Fibroblast of villous mesenchyme (primary cell): Measurements from ENCODE around the gene PHETA1. TPM values are rescaled to one million over a fixed set of nuclear protein-coding genes. Genes with fewer than 3 reads are reported as not detected.
"Not testable (repeated sequence)": the region's sequence is repeated elsewhere in the genome, so short reads cannot be mapped to it uniquely, and the experiment has no call there.

Experiments
- DNase-seq: peaks from one replicate; pipeline ENCODE4 v3.0.0-alpha.2; 2010; ENCODE audit warnings: low read depth
- H3K4me3 ChIP-seq: 2 replicates; pipeline ENCODE4 v1.5.1; 2011; ENCODE audit warnings: low read depth, mild to moderate bottlenecking, low read length
- total RNA-seq: library from RNA; depleted of rRNA; stranded (reverse); fragments of >200 nt; gene quantifications from 2 replicates; pipeline ENCODE4 v1.2.3, GENCODE V29; 2012
- TF ChIP-seq, protein P1 (sequence below): IDR thresholded peaks from 2 replicates; pipeline ENCODE4 v1.5.1; 2012; ENCODE audit warnings: low read depth, mild to moderate bottlenecking, low read length; ENCODE audit not compliant: insufficient read depth

Gene PHETA1
- total RNA-seq, 1 donor: 15.5 TPM

DNA sequence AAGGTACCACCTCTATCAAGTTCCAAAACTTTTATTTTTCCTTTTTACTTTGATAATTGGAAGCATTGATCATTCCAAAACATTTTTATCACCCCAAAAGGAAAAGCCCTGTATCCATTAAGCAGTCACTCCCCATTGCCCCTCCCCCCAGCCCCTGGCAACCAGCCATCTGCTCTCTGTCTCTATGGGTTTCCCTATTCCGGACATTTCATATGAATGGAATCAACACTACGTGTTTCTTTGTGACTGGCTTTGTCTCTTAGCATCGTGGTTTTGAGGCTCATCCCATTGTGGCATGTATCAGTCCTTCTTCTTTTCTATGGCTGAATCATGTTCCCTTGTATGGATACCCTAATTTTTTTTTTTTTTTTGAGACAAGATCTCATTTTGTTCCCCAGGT is 18.0 kb upstream of the PHETA1 start:
- H3K4me3 ChIP-seq: no peak overlapping the region
- TF ChIP-seq, protein P1, sequence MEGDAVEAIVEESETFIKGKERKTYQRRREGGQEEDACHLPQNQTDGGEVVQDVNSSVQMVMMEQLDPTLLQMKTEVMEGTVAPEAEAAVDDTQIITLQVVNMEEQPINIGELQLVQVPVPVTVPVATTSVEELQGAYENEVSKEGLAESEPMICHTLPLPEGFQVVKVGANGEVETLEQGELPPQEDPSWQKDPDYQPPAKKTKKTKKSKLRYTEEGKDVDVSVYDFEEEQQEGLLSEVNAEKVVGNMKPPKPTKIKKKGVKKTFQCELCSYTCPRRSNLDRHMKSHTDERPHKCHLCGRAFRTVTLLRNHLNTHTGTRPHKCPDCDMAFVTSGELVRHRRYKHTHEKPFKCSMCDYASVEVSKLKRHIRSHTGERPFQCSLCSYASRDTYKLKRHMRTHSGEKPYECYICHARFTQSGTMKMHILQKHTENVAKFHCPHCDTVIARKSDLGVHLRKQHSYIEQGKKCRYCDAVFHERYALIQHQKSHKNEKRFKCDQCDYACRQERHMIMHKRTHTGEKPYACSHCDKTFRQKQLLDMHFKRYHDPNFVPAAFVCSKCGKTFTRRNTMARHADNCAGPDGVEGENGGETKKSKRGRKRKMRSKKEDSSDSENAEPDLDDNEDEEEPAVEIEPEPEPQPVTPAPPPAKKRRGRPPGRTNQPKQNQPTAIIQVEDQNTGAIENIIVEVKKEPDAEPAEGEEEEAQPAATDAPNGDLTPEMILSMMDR: no peak
- DNase-seq: no peak

DNA sequence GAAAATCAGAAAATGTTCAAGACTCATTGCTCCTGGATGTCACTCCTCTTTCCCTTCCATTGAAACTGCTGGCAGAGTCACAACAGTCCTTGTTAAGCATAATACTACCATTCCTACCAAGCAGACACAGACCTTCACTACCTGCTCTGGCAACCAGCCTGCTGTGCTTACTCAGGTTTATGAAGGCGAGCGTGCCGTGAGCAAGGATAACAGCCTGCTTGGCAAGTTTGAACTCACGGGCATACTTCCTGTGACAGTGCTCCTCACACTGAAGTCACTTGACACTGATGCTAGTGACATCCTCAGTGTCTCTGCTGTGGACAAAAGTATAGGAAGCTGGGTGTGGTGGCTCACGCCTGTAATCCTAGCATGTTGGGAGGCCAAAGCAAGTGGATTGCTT is 15.7 kb upstream of the PHETA1 start:
- TF ChIP-seq, protein P1: no peak
- no peak for DNase-seq
- no peak overlapping the region for H3K4me3 ChIP-seq

DNA sequence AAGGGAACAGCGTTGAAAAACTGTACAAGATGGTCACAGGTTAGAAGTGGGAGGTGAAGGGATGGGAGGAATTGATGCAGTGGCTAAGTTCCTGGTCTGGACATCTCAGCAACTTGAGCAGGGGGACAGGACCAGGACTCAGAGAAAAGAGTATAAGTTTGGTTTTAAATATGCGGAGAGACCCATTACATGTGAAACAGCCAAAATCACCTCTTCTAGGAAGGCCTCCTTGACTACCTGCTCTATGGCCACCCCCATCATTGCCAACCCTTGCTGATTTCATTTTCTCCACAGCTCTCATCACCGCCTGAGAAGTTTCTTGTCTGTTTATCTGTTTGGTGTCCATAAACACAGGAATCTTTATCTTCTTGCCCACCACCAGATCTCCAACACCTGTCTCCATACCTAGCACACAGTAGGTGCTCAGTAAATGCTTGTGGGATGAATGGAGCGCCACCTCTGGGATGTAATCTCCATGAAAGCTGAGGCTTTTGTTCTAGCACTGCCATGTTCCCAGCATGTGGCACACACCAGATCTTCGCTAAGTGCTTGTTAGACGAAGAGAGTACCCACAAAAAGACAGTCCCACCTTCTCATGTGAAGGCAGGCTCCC is 11.2 kb upstream of the PHETA1 start:
- TF ChIP-seq, protein P1: no peak
- no peak for DNase-seq
- H3K4me3 ChIP-seq: no peak overlapping the region

DNA sequence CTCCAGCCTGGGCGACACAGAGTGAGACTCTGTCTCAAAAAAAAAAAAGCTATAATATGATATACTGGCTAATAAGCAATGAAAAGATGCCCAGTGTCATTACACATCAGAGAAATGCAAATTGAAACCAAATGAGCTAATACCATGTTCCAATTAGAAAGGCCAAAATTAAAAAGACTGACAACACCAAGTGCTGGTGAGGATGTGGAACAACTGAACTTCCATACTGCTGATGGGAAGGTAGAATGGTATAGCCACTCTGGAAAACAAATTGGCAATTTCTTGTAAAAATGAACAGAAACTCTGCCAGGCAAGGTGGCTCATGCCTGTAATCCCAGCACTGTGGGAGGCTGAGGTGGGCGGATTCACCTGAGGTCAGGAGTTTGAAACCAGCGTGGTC is 8.5 kb upstream of the PHETA1 start:
- no peak overlapping the region for H3K4me3 ChIP-seq
- no peak for DNase-seq
- TF ChIP-seq, protein P1: no peak

DNA sequence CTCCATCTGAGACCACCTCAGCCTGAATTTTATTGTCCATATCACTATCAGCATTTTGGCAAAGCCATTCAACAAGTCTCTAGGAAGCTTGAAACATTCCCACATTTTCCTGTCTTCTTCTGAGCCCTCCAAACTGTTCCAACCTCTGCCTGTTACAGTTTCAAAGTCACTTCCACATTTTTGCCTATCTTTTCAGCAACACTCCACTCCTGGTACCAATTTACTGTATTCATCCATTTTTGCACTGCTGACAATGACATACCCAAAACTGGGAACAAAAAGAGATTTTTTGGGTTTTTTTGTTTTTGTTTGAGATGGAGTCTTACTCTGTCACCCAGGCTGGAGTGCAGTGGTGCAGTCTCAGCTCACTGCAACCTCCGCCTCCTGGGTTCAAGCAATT is 4.3 kb upstream of the PHETA1 start:
- not testable (repeated sequence) for DNase-seq, H3K4me3 ChIP-seq

DNA sequence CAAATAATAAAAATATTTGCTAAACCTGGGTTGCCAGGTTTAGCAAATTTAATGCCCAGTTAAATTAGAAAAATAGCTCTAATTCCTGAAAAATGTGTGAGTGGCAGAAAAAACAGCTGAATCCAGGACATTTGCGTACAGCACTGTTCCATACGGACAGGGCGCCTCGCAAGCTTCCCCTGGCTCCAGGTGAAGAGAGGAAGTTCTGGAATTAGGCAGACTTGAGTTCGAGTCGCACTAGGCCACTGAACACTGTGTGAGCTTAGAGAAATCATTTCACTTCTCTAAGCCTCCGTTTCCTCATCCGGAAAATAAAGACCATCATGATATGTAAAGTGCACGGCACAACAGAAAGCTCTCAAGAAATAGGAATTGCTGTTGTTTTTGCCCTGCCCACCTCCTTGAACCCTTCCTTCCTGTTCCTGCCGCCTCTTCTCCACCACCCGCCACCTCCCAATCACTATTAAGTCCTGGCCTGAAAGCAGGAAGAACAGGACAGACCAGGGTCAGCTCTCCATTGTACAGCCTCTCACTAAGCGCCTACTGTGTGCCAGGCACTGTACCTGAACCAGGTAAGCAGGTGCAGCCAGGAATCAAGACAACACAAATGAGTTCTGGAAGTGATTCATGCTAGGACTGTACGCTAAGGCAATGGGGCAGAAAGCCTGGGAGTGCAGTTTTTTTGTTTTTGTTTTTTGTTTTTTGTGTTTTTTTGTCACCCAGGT is 763 bp upstream of the PHETA1 start:
- TF ChIP-seq, protein P1: no peak
- no peak for DNase-seq
- peak overlapping the region; percentile 87 for H3K4me3 ChIP-seq

DNA sequence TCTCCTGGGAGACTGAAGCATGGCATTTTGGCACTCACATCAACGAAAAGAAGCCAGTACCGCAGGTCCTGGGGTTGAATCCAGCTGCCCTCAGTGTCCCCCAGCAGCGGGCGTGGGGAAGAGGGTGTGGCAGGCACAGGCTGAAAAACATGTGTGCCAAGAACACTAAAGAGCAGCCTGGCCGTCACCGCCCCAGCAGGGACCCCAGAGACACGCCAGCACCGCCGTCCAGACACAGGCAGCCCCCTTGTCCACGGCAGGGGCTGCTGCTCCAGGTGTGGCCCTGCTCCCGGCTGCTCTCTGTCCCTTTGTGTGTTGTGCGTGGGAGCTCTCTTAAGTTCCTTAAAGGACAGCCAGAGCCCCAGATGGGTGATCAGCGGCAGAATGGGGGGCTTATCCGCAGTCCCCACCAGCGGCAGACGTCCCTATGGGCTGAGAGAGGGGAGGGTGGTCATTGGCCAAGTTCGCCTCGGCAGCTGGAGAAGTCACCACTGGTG is 556 bp downstream of the PHETA1 start:
- peak; percentile 3 for DNase-seq
- H3K4me3 ChIP-seq: peak overlapping the region; percentile 87
- TF ChIP-seq, protein P1: no peak
